HG03439 (cell line): Measurements from ENCODE around the gene FOXD2.
"Not testable (repeated sequence)": the region's sequence is repeated elsewhere in the genome, so short reads cannot be mapped to it uniquely, and the experiment has no call there.

Experiments used
- ATAC-seq: cut with Tn5 transposase; IDR thresholded peaks from one replicate; pipeline ENCODE4 v1.9.1; 2021; ENCODE audit warnings: mild to moderate bottlenecking, moderate library complexity; ENCODE audit not compliant: unreplicated experiment

Gene FOXD2

GRCh38 chr1:47439017-47439818, 1.4 kb downstream of the FOXD2 start:
- no peak for ATAC-seq

GRCh38 chr1:47439819-47440598, 2.2 kb downstream of the FOXD2 start:
- ATAC-seq = no peak

- ATAC-seq = no peak
Observed at GRCh38 chr1:47440599-47441081, 2.8 kb downstream of the FOXD2 start.

- no peak for ATAC-seq
Observed at GRCh38 chr1:47441450-47442106, 3.7 kb downstream of the FOXD2 start.

- no peak for ATAC-seq
Observed at GRCh38 chr1:47442202-47442601, 4.4 kb downstream of the FOXD2 start.

GRCh38 chr1:47442842-47443529, 5.1 kb downstream of the FOXD2 start:
- ATAC-seq = no peak

GRCh38 chr1:47443530-47444296, 5.9 kb downstream of the FOXD2 start:
- no peak for ATAC-seq

- ATAC-seq = no peak
Observed at GRCh38 chr1:47444297-47444561, 6.4 kb downstream of the FOXD2 start.

- ATAC-seq = no peak
Observed at GRCh38 chr1:47444562-47445465, 7.0 kb downstream of the FOXD2 start.

- no peak for ATAC-seq
Observed at GRCh38 chr1:47445823-47446550, 8.1 kb downstream of the FOXD2 start.

GRCh38 chr1:47448462-47449222, 10.8 kb downstream of the FOXD2 start:
- ATAC-seq = no peak

GRCh38 chr1:47449822-47450552, 12.1 kb downstream of the FOXD2 start:
- no peak for ATAC-seq

GRCh38 chr1:47450606-47451005, 12.8 kb downstream of the FOXD2 start:
- ATAC-seq = no peak

GRCh38 chr1:47452426-47452825, 14.6 kb downstream of the FOXD2 start:
- no peak for ATAC-seq

GRCh38 chr1:47453910-47454309, 16.1 kb downstream of the FOXD2 start:
- ATAC-seq = not testable (repeated sequence)

GRCh38 chr1:47456250-47456649, 18.4 kb downstream of the FOXD2 start:
- no peak for ATAC-seq

GRCh38 chr1:47457547-47457946, 19.7 kb downstream of the FOXD2 start:
- ATAC-seq = not testable (repeated sequence)
